ENCODE measurements around the gene DUSP3. TPM values are rescaled to one million over a fixed set of nuclear protein-coding genes. Genes with fewer than 3 reads are reported as not detected.

DUSP3 gene
- total RNA-seq, 1 experiment from 2014 or later: 38.4 TPM

DNA sequence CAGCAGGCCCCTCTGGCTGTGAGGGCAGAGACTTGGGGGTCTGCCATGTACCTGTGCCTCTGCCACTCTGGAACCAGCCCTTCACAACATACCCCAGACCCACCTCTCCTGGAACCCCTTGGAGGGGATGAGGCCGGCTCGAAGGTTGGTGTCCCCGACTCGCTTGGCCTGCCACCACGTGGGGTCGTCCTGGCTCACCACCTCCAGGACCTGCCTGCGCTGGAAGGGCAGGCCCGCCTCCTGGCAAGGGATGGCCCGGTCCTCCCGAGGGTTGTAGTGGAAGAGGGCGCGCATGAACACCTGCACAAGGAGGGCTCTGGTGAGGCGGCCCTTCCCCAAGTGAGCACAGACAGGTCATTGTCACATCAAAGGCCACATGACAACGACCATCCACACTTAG, 42.0 kb upstream of the DUSP3 start:
- H3K27me3 ChIP-seq (ENCODE audit: insufficient read depth, low read depth): no peaks in the 10 kb centered on the region
- H3K4me2 ChIP-seq: no peak overlapping the region
- ChIA-PET POLR2A (ENCODE audit: unreplicated experiment) (interaction anchor here (0.7 kb wide), 1 partner anchor 90 kb away, joined by 4 read pairs; no protein-coding TSS in a partner anchor), CTCF (no interaction called here)
- intact Hi-C loops (cut with micrococcal nuclease; ENCODE audit: unreplicated experiment): no loop called here
- DNase-seq: no peak
- H2AFZ ChIP-seq: no peak overlapping the region
- H3K36me3 ChIP-seq (ENCODE audit: low read depth): no peaks in the 10 kb centered on the region
- no peak overlapping the region for H3K27ac ChIP-seq
- H3K79me2 ChIP-seq (ENCODE audit: low read depth): no peaks in the 10 kb centered on the region
- H3K4me3 ChIP-seq: no peak overlapping the region
- H3K4me1 ChIP-seq (replicated peaks; ENCODE audit: insufficient read depth): peaks cover 4% of the 10 kb centered on the region; the same call in 1 of the 2 replicates
- TF ChIP-seq EZH2 (IDR thresholded peaks at IDR 0.05; ENCODE audit: low read depth): no peak
- TF ChIP-seq, protein P1, sequence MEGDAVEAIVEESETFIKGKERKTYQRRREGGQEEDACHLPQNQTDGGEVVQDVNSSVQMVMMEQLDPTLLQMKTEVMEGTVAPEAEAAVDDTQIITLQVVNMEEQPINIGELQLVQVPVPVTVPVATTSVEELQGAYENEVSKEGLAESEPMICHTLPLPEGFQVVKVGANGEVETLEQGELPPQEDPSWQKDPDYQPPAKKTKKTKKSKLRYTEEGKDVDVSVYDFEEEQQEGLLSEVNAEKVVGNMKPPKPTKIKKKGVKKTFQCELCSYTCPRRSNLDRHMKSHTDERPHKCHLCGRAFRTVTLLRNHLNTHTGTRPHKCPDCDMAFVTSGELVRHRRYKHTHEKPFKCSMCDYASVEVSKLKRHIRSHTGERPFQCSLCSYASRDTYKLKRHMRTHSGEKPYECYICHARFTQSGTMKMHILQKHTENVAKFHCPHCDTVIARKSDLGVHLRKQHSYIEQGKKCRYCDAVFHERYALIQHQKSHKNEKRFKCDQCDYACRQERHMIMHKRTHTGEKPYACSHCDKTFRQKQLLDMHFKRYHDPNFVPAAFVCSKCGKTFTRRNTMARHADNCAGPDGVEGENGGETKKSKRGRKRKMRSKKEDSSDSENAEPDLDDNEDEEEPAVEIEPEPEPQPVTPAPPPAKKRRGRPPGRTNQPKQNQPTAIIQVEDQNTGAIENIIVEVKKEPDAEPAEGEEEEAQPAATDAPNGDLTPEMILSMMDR (conservative IDR thresholded peaks at IDR 0.05): no peak
- no peaks in the 10 kb centered on the region for H3K9me3 ChIP-seq (ENCODE audit: insufficient read depth, low read depth)
- no peaks in the 10 kb centered on the region for H4K20me1 ChIP-seq (ENCODE audit: insufficient read depth)
- no peaks in the 10 kb centered on the region; the same call in none of the 2 replicates for H3F3A ChIP-seq (ENCODE audit: insufficient read depth, low read depth)
- no TSS peak for BruUV-seq (replicated peaks)
- no peaks in the 10 kb centered on the region for H3K9me2 ChIP-seq (ENCODE audit: insufficient read depth)

DNA sequence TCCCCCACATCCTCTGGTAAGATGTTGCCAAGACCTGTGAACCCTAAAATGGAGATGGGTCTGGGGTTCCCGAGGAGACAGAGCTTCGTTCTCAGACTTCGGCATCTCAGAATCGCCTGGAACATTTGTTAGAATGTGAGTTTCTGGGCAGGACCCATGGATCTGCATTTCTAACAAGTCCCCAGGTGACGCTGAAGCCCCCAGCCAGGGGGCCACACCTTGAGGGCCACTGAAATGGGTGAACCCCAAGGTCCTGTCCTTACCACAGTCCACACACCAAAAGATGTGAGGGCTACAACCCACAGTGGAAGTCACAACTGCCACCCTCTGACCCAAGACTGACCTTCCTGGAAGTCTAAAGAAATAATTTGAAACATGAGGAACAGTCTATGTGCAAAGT, 40.2 kb upstream of the DUSP3 start:
- POLR2A ChIA-PET (ENCODE audit: unreplicated experiment): no interaction called here
- intact Hi-C loops (cut with micrococcal nuclease; ENCODE audit: unreplicated experiment): no loop called here
- H3K4me3 ChIP-seq: no peak overlapping the region
- no peaks in the 10 kb centered on the region for H3K9me3 ChIP-seq (ENCODE audit: insufficient read depth, low read depth)
- H2AFZ ChIP-seq: no peak overlapping the region
- no peak for TF ChIP-seq EZH2 (IDR thresholded peaks at IDR 0.05; ENCODE audit: low read depth)
- TF ChIP-seq, protein P1 (conservative IDR thresholded peaks at IDR 0.05): no peak
- DNase-seq: no peak
- CTCF ChIA-PET: no interaction called here
- H3K27me3 ChIP-seq (ENCODE audit: insufficient read depth, low read depth): no peaks in the 10 kb centered on the region
- BruUV-seq (replicated peaks): no TSS peak
- no peaks in the 10 kb centered on the region for H4K20me1 ChIP-seq (ENCODE audit: insufficient read depth)
- no peaks in the 10 kb centered on the region for H3K79me2 ChIP-seq (ENCODE audit: low read depth)
- H3F3A ChIP-seq (ENCODE audit: insufficient read depth, low read depth): peaks cover 7% of the 10 kb centered on the region
- H3K4me2 ChIP-seq: no peak overlapping the region
- peaks cover 22% of the 10 kb centered on the region for H3K4me1 ChIP-seq (replicated peaks; ENCODE audit: insufficient read depth)
- 0 out of 2 replicates have a peak, but pooled peaks cover 6% of the 10 kb centered on the region for H3K36me3 ChIP-seq (ENCODE audit: low read depth)
- no peak overlapping the region for H3K27ac ChIP-seq
- no peaks in the 10 kb centered on the region for H3K9me2 ChIP-seq (ENCODE audit: insufficient read depth)

DNA sequence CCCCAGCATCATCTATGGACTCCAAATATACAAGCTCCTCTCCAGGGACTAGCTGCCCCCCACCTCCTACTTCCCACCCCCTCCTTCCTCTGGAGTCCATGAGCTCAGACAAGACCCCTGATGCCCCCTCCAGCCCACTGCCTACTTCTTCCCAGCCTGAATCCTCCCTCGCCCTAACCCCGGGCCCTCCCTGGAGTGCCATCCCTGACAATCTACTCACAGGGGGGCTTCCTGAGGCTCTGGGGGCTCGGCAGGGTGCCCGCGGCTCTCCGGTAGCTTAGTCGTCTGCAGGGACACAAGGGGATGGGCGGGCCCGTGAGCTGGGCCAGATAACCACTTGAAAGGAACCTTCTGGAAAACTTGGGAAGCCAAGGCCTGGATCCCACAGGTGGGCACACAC, 39.0 kb upstream of the DUSP3 start:
- no TSS peak for BruUV-seq (replicated peaks)
- Histone ChIP-seq H3K4me2 (no peak overlapping the region), H3K36me3 (ENCODE audit: low read depth) (0 out of 2 replicates have a peak, but pooled peaks cover 15% of the 10 kb centered on the region), H3F3A (ENCODE audit: insufficient read depth, low read depth) (peaks cover 7% of the 10 kb centered on the region), H3K27ac (no peak overlapping the region), H3K9me2 (ENCODE audit: insufficient read depth) (no peaks in the 10 kb centered on the region), H3K27me3 (ENCODE audit: insufficient read depth, low read depth) (no peaks in the 10 kb centered on the region), H3K4me3 (no peak overlapping the region), H3K4me1 (replicated peaks; ENCODE audit: insufficient read depth) (peaks cover 27% of the 10 kb centered on the region), H3K9me3 (ENCODE audit: insufficient read depth, low read depth) (no peaks in the 10 kb centered on the region), H2AFZ (no peak overlapping the region), H4K20me1 (ENCODE audit: insufficient read depth) (no peaks in the 10 kb centered on the region), H3K79me2 (ENCODE audit: low read depth) (no peaks in the 10 kb centered on the region)
- ChIA-PET CTCF (no interaction called here), POLR2A (ENCODE audit: unreplicated experiment) (no interaction called here)
- DNase-seq: no peak
- intact Hi-C loops (cut with micrococcal nuclease; ENCODE audit: unreplicated experiment): no loop called here
- no peak for TF ChIP-seq EZH2 (IDR thresholded peaks at IDR 0.05; ENCODE audit: low read depth)
- TF ChIP-seq, protein P1 (conservative IDR thresholded peaks at IDR 0.05): no peak

Measured in PC-9 (cell line).